Right atrium auricular region (tissue), 2 donors: ENCODE data around the gene TBATA. TPM values are rescaled to one million over a fixed set of nuclear protein-coding genes. Genes with fewer than 3 reads are reported as not detected.

Source experiments
- DNase-seq: peaks from one replicate; pipeline ENCODE4 v3.0.0-alpha.2; 2019; ENCODE audit warnings: low spot score
- H3K27ac ChIP-seq, 2 donors: fragments of 200-600 bp; sonication (generic); 1 replicate in 1 of 2; 2 replicates in 1 of 2; pipeline ENCODE4 v1.5.1; 2016 to 2019
- H3K27me3 ChIP-seq, 2 donors: fragments of 200-600 bp; sonication (generic); one replicate each; pipeline versions ENCODE4 v1.5.1 to v1.6.0; 2017 to 2019
- H3K36me3 ChIP-seq: fragments of 200-600 bp; sonication (generic); one replicate; pipeline ENCODE4 v1.5.1; 2016
- H3K4me1 ChIP-seq, 2 donors: fragments of 200-600 bp; sonication (generic); one replicate each; pipeline versions ENCODE4 v1.5.1 to v1.6.0; 2017 to 2019
- H3K4me3 ChIP-seq, 2 donors: fragments of 200-600 bp; sonication (generic); 1 replicate in 1 of 2; 2 replicates in 1 of 2; pipeline ENCODE4 v1.5.1; 2017 to 2019; ENCODE audit warnings: mild to moderate bottlenecking in 1 of 2, moderate library complexity in 1 of 2
- H3K9me3 ChIP-seq, 2 donors: fragments of 200-600 bp; sonication (generic); one replicate each; pipeline ENCODE4 v1.5.1; 2019
- CTCF ChIP-seq, 2 donors: fragments of 200-600 bp; sonication (generic); IDR thresholded peaks; one replicate each; pipeline ENCODE4 v1.5.1; 2019; ENCODE audit warnings: antibody characterized with exemption in 2 of 2
- total RNA-seq, 2 donors: library from RNA; depleted of rRNA; stranded (reverse); fragments of >200 nt; gene quantifications; one replicate each; pipeline ENCODE4 v1.1.0, GENCODE V29; 2016

Gene TBATA
- total RNA-seq, 2 donors from 2014 or later: not detected

- no peak for TF ChIP-seq CTCF (IDR thresholded peaks at IDR 0.05)
- no peaks in the 10 kb centered on the region for H3K27me3 ChIP-seq
- DNase-seq: no peak
- H3K9me3 ChIP-seq: no peaks in the 10 kb centered on the region
- H3K36me3 ChIP-seq: no peaks in the 10 kb centered on the region
- peaks cover 0 to 31% of the 10 kb centered on the region in 2 donors for H3K4me1 ChIP-seq
- no peak overlapping the region for H3K4me3 ChIP-seq
- no peak overlapping the region for H3K27ac ChIP-seq
Observed at GRCh38 chr10:70747192-70747965, 37.8 kb downstream of the TBATA start.

- peaks cover 0 to 38% of the 10 kb centered on the region in 2 donors for H3K4me1 ChIP-seq
- H3K4me3 ChIP-seq: no peak overlapping the region
- no peak for TF ChIP-seq CTCF (IDR thresholded peaks at IDR 0.05)
- no peaks in the 10 kb centered on the region for H3K36me3 ChIP-seq
- no peak for DNase-seq
- H3K9me3 ChIP-seq: no peaks in the 10 kb centered on the region
- no peak overlapping the region for H3K27ac ChIP-seq
- no peaks in the 10 kb centered on the region for H3K27me3 ChIP-seq
Observed at GRCh38 chr10:70745555-70745954, 39.6 kb downstream of the TBATA start.

GRCh38 chr10:70744617-70745143 lies 40.5 kb downstream of the TBATA start:
- no peak overlapping the region for H3K27ac ChIP-seq
- H3K4me1 ChIP-seq: peaks cover 0 to 38% of the 10 kb centered on the region in 2 donors
- DNase-seq: no peak

GRCh38 chr10:70743879-70744278 lies 41.3 kb downstream of the TBATA start:
- H3K27ac ChIP-seq: no peak overlapping the region
- H3K4me3 ChIP-seq: no peak overlapping the region
- no peaks in the 10 kb centered on the region for H3K9me3 ChIP-seq
- DNase-seq: no peak
- H3K4me1 ChIP-seq: peaks cover 0 to 38% of the 10 kb centered on the region in 2 donors
- H3K27me3 ChIP-seq: no peaks in the 10 kb centered on the region
- TF ChIP-seq CTCF (IDR thresholded peaks at IDR 0.05): no peak
- H3K36me3 ChIP-seq: no peaks in the 10 kb centered on the region

More at GRCh38 chr10:70744617-70745143, 40.5 kb downstream of the TBATA start:
- Histone ChIP-seq H3K9me3 (no peaks in the 10 kb centered on the region), H3K36me3 (no peaks in the 10 kb centered on the region), H3K4me3 (no peak overlapping the region), H3K27me3 (no peaks in the 10 kb centered on the region)
- no peak for TF ChIP-seq CTCF (IDR thresholded peaks at IDR 0.05)

GRCh38 chr10:70743430-70743788 lies 41.8 kb downstream of the TBATA start:
- no peak for DNase-seq
- Histone ChIP-seq H3K27me3 (no peaks in the 10 kb centered on the region), H3K36me3 (no peaks in the 10 kb centered on the region), H3K4me1 (peaks cover 0 to 38% of the 10 kb centered on the region in 2 donors), H3K4me3 (no peak overlapping the region), H3K9me3 (no peaks in the 10 kb centered on the region), H3K27ac (no peak overlapping the region)
- no peak for TF ChIP-seq CTCF (IDR thresholded peaks at IDR 0.05)
